Panc1 (cell line): ENCODE data around the gene R3HDM4.

Experiments used
- CTCF ChIP-seq: fragments of 450-650 bp; IDR thresholded peaks from 2 replicates; pipeline ENCODE4 v1.5.1; 2017; ENCODE audit warnings: mild to moderate bottlenecking
- POLR2AphosphoS5 ChIP-seq: IDR thresholded peaks from 2 replicates; pipeline ENCODE4 v1.6.1; 2012; ENCODE audit warnings: mild to moderate bottlenecking, low read depth, low read length, moderate library complexity
- REST ChIP-seq, 2 experiments: IDR thresholded peaks; 2 replicates each; pipeline ENCODE4 v1.6.1; 2011 to 2012; ENCODE audit warnings: low read depth in 2 of 2, control low read depth in 1 of 2, low read length in 1 of 2, mild to moderate bottlenecking in 1 of 2, moderate library complexity in 1 of 2; ENCODE audit not compliant: insufficient read depth in 1 of 2
- SIN3A ChIP-seq: IDR thresholded peaks from 2 replicates; pipeline ENCODE4 v1.6.1; 2012; ENCODE audit warnings: low read depth, mild to moderate bottlenecking, low read length, moderate library complexity, borderline replicate concordance; ENCODE audit not compliant: insufficient read depth
- TCF7L2 ChIP-seq: IDR thresholded peaks from 2 replicates; pipeline ENCODE4 v1.6.1; 2011; ENCODE audit warnings: mild to moderate bottlenecking, low read depth, low read length, inconsistent platforms

- TF ChIP-seq REST (IDR thresholded peaks at IDR 0.05; ENCODE audit: insufficient read depth in 1 of 2, low read depth in 2 of 2, low read length in 1 of 2), result no peak
- TF ChIP-seq CTCF, result no peak
- no peak for TF ChIP-seq SIN3A
- no peak for TF ChIP-seq POLR2AphosphoS5
- TF ChIP-seq TCF7L2, result no peak
Observed at GRCh38 chr19:887072-887471, 25.9 kb downstream of the R3HDM4 start.
